Ovary (tissue), 9 donors: ENCODE data around the gene GOLGA6L6. TPM values are rescaled to one million over a fixed set of nuclear protein-coding genes. Genes with fewer than 3 reads are reported as not detected.
"Not testable (repeated sequence)": the region's sequence is repeated elsewhere in the genome, so short reads cannot be mapped to it uniquely, and the experiment has no call there.

Source experiments
- DNase-seq, 5 donors: peaks; one replicate each; pipeline ENCODE4 v3.0.0-alpha.2; 2019 to 2020
- H3K27ac ChIP-seq, 2 donors: fragments of 200-600 bp; one replicate each; pipeline versions ENCODE4 v1.5.1 to v1.8.0; 2019 to 2022
- H3K27me3 ChIP-seq: fragments of 200-600 bp; one replicate; pipeline ENCODE4 v1.8.0; 2022
- H3K36me3 ChIP-seq: fragments of 200-600 bp; sonication (generic); one replicate; pipeline ENCODE4 v1.5.1; 2019
- H3K4me1 ChIP-seq: one replicate; pipeline ENCODE4 v1.8.1; 2013; ENCODE audit warnings: mild to moderate bottlenecking, moderate library complexity; ENCODE audit not compliant: insufficient read depth
- H3K4me3 ChIP-seq: fragments of 200-600 bp; sonication (generic); one replicate; pipeline ENCODE4 v1.5.1; 2017
- H3K9me3 ChIP-seq, 2 donors: fragments of 200-600 bp in 1 of 2; sonication (generic) in 1 of 2; one replicate each; pipeline versions ENCODE4 v1.5.1 to v1.8.1; 2013 to 2019; ENCODE audit warnings: mild to moderate bottlenecking in 1 of 2, moderate library complexity in 1 of 2
- WGBS, 3 donors: extraction: QIAGEN DNeasy Blood & Tissue Kit in 1 of 3; methylation state at CpG; one replicate each; pipeline versions ENCODE4 v1.1.5 to v1.1.7; 2013 to 2017; 5-methylcytosine and 5-hydroxymethylcytosine counted together
- intact Hi-C, 4 donors: fragments of 100-400 bp; cut with DNase I; formaldehyde crosslinking; loops; one replicate each; pipeline versions ENCODE4 v1.11.0 to v1.15.1; 2022 to 2023
- polyA plus RNA-seq, 2 donors: library from polyadenylated mRNA; stranded (reverse); fragments of 200-250 nt in 1 of 2; fragments of 350-450 nt in 1 of 2; fragmentation: Illumina TruSeq in 1 of 2; extraction: RNeasy Lipid Tissue Mini Kit (QIAGEN cat#74804) in 1 of 2; gene quantifications; one replicate each; pipeline ENCODE4 v1.2.3, GENCODE V29; 2013 to 2014
- small RNA-seq: library from RNA; depleted of rRNA; stranded (forward); fragments of <200 nt; gene quantifications from one replicate; pipeline ENCODE3, GENCODE V24; 2016
- total RNA-seq, 7 donors: library from RNA; depleted of rRNA in 2 of 7; stranded (reverse); fragments of >200 nt in 2 of 7; fragmentation: NEBNext Ultra II Directional in 3 of 7; extraction: Animal tissue kit (Norgen Biotek cat#: 25700) in 3 of 7; gene quantifications; one replicate each; pipeline versions ENCODE4 v1.1.0 to v1.2.4, GENCODE V29; 2016 to 2023
- donor health status: DM: no; HTN: no; CAD: no; lungs with moderate emphysema.
- donor health status: DM: no; HTN: no; CAD: no.
- donor health status: Bipolar disorder and iron deficiency.
- donor health status: DM: yes; HTN: yes; CAD: no.
- donor health status: DM: no; HTN: no; CAD: no.
- donor health status: DM: yes; HTN: yes; CAD: no.

The GOLGA6L6 gene
- total and polyA plus RNA-seq, 9 donors, result not detected

DNA sequence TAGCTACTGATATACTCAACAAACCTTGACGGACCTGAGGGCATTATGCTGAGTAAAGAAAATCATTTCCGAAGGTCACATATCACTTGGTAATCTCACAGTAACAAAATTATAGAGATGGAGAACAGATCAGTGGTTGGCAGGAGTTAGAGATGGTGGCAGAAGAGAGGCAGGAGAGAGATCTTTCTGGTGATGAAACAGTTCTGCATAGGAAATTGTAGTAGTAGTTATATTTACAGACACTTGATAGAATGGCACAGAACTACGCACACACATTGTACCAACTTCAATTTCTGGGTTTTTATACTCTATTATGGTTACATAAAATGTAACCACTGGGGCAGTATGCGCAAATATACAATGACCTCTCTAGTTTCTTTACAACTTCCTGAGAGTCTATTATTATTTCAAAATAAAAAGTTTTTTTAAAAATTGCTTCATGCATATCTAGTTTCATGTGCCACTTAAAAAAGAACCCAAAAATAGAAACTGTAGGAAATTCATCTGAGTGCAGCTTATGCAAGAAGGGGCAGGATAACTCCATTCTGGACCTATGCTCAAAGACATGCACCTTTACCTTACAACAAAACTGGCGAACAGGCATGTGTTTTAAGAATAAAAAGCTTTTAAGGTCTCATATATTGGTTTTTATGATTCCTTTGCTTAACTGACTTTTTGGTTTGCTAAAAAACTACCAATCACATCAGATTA is 39.9 kb downstream of the GOLGA6L6 start:
- H3K27me3 ChIP-seq, H3K27ac ChIP-seq, H3K36me3 ChIP-seq, DNase-seq, intact Hi-C loops, H3K9me3 ChIP-seq, H3K4me1 ChIP-seq, H3K4me3 ChIP-seq: not testable (repeated sequence)
- no CpG with 5 or more reads among the region's 5 CpGs for WGBS, 3 donors

DNA sequence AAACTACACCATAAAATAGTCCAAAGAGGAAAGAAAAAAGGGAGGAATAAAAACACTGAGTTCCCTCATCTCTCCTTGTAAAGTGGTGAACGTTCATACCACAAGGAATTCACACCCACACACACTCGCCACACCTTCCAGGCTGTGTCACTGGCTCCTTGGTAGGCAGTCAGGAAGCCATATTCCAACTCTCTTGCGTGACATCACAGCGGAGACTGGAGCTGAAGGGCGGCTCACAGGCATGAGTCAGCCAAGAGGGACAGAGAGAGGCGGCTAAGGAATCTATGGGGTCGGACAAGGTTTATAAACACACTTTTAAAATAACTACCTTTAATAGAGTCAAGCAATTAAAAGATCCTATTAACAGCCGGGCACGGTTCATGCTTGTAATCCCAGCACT is 43.8 kb downstream of the GOLGA6L6 start:
- H3K27me3 ChIP-seq, H3K4me3 ChIP-seq, H3K9me3 ChIP-seq, H3K36me3 ChIP-seq, H3K27ac ChIP-seq, DNase-seq, intact Hi-C loops, H3K4me1 ChIP-seq: not testable (repeated sequence)
- WGBS, 3 donors, result 80 to 92% methylated on average over 5 to 7 of the region's 9 CpGs; no CpG with 5 or more reads in 1 of the 3 donors

DNA sequence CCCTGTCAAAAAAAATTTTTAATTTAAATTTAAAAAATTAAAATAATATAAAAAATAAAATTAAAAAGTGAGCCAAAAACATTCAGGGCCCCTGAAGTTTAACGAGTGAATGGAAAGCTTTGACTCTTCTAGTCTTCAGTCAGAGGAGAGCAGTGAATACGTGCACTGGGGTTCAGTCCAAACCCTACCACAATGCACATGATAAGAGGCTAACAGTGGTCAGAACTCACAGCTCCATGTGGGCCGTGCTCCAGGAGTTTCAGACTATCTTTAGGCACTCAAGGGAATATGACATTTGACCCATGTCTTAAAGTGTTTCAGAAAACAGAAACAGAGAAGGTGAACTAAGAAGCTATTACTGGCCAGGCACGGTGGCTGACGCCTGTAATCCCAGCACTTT is 48.6 kb downstream of the GOLGA6L6 start:
- not testable (repeated sequence) for H3K27me3 ChIP-seq, H3K36me3 ChIP-seq
- 86 to 100% methylated on average over 1 to 2 of the region's 5 CpGs; no CpG with 5 or more reads in 1 of the 3 donors for WGBS, 3 donors

DNA sequence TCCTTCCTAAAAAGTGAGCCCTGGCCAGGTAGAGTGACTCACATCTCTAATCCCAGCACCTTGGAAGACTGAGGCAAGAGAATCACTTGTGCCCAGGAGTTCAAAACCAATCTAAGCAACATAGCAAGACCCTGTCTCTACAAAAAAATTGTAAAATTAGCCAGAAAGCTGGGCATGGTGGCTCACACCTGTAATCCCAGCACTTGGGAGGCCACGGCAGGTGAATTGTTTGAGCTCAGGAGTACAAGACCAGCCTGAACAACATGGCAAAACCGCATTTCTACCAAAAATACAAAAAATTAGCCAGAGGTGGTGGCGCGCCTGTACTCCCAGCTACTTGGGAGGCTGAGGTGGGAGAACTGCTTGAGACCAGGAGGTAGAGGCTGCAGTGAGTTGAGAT is 49.0 kb downstream of the GOLGA6L6 start:
- H3K27me3 ChIP-seq, H3K9me3 ChIP-seq, intact Hi-C loops, H3K36me3 ChIP-seq, H3K4me1 ChIP-seq, H3K4me3 ChIP-seq, DNase-seq, H3K27ac ChIP-seq: not testable (repeated sequence)
- 38 to 77% (median 60%) methylated on average over 2 of the region's 4 CpGs for WGBS, 3 donors

More for the DNA sequence above, 48.6 kb downstream of the GOLGA6L6 start:
- intact Hi-C loops, H3K4me3 ChIP-seq, H3K9me3 ChIP-seq, H3K27ac ChIP-seq, DNase-seq, H3K4me1 ChIP-seq: not testable (repeated sequence)

DNA sequence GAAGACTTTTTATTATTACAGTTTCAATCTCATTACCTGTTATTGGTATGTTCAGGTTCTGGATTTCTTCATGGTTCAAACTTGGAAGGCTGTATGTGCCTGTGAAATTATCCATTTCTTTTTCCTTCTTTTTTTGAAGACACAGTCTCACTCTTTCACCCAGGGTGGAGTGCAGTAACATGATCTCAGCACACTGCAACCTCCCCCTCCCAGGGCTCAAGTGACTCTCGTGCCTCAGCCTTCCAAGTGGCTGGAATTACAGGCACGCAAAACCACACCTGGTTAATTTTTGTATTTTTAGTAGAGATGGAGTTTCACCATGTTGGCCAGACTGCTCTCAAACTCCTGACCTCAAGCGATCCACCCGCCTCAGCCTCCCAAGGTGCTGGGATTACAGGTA is 52.3 kb downstream of the GOLGA6L6 start:
- intact Hi-C loops, H3K4me1 ChIP-seq, H3K9me3 ChIP-seq, H3K27me3 ChIP-seq, H3K27ac ChIP-seq, H3K4me3 ChIP-seq, DNase-seq, H3K36me3 ChIP-seq: not testable (repeated sequence)
- 90 to 100% (median 92%) methylated on average over 2 to 3 of the region's 4 CpGs for WGBS, 3 donors

Small RNA genes lying within 50 kb of the gene (small RNA-seq; reads per million reads assigned to genes)
- gene RN7SL759P, result not detected
